ENCODE results near the gene CAPZA3.

Gene CAPZA3

DNA sequence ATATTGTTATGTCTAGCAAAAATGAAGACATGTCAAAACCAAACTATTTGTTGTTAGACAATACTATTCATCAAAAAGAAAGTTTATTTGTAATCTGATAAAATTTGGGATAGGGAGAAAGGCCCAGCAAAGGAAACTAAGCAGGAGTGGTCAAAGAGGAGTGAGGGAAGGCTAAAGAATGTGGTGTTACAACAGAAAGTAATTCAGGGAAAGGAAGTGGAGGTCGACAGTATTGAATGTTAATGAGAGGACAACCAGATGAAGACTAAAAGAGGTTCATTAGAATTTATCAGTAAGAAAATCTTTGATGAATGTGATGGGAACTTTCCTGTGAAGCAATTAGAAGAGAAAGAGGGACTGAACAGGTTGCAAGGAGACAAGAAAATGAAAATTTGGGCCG is 34.0 kb upstream of the CAPZA3 start:
- no peak for TF ChIP-seq EZH2 (IDR thresholded peaks at IDR 0.05; ENCODE audit: borderline replicate concordance, low read length)
- TF ChIP-seq, protein P1, sequence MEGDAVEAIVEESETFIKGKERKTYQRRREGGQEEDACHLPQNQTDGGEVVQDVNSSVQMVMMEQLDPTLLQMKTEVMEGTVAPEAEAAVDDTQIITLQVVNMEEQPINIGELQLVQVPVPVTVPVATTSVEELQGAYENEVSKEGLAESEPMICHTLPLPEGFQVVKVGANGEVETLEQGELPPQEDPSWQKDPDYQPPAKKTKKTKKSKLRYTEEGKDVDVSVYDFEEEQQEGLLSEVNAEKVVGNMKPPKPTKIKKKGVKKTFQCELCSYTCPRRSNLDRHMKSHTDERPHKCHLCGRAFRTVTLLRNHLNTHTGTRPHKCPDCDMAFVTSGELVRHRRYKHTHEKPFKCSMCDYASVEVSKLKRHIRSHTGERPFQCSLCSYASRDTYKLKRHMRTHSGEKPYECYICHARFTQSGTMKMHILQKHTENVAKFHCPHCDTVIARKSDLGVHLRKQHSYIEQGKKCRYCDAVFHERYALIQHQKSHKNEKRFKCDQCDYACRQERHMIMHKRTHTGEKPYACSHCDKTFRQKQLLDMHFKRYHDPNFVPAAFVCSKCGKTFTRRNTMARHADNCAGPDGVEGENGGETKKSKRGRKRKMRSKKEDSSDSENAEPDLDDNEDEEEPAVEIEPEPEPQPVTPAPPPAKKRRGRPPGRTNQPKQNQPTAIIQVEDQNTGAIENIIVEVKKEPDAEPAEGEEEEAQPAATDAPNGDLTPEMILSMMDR (IDR thresholded peaks at IDR 0.05; ENCODE audit: low read length), result no peak
- Histone ChIP-seq H3K4me2 (ENCODE audit: low read length) (no peak overlapping the region), H3K27me3 (ENCODE audit: insufficient read depth, low read length) (no peaks in the 10 kb centered on the region), H3K36me3 (ENCODE audit: insufficient read depth, low read length) (no peaks in the 10 kb centered on the region), H3K4me1 (ENCODE audit: insufficient read depth, low read length, severe bottlenecking) (no peaks in the 10 kb centered on the region), H3K9me3 (ENCODE audit: low read length) (no peaks in the 10 kb centered on the region), H3F3A (ENCODE audit: insufficient read depth, low read length) (no peaks in the 10 kb centered on the region), H3K79me2 (ENCODE audit: insufficient read depth, low read length) (no peaks in the 10 kb centered on the region), H3K9ac (ENCODE audit: low read length) (no peak overlapping the region), H3K9me2 (ENCODE audit: low read depth, low read length) (no peaks in the 10 kb centered on the region), H3K27ac (ENCODE audit: low read depth, low read length, poor library complexity, severe bottlenecking) (no peak overlapping the region), H3K4me3 (ENCODE audit: low read depth, low read length, poor library complexity, severe bottlenecking) (no peak overlapping the region), H4K20me1 (ENCODE audit: insufficient read depth, low read length) (no peaks in the 10 kb centered on the region), H2AFZ (ENCODE audit: low read length) (no peak overlapping the region)

DNA sequence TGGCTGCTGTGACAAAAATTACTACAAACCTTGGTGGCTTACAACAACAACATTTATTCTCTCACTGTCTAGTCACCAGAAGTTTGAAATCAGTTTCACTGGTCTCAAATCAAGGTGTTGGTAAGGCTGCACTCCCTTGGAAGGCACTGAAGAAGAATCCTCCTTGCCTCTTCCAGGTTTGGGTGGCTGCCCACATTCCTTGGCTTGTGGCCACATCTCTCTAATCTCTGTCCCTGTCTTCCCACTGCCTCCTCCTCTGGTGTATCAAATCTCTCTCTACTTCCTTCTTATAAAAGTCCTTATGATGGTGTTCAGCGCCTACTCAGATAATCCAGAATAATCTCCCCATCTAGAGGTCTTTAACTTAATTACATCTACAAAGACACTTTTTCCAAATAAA is 31.1 kb upstream of the CAPZA3 start:
- Histone ChIP-seq H3K4me2 (ENCODE audit: low read length) (no peak overlapping the region), H3K9me3 (ENCODE audit: low read length) (no peaks in the 10 kb centered on the region), H4K20me1 (ENCODE audit: insufficient read depth, low read length) (no peaks in the 10 kb centered on the region), H3K27ac (ENCODE audit: low read depth, low read length, poor library complexity, severe bottlenecking) (no peak overlapping the region), H3K79me2 (ENCODE audit: insufficient read depth, low read length) (no peaks in the 10 kb centered on the region), H3K9ac (ENCODE audit: low read length) (no peak overlapping the region), H3F3A (ENCODE audit: insufficient read depth, low read length) (no peaks in the 10 kb centered on the region), H3K4me3 (ENCODE audit: low read depth, low read length, poor library complexity, severe bottlenecking) (no peak overlapping the region), H3K36me3 (ENCODE audit: insufficient read depth, low read length) (no peaks in the 10 kb centered on the region), H3K4me1 (ENCODE audit: insufficient read depth, low read length, severe bottlenecking) (no peaks in the 10 kb centered on the region), H3K9me2 (ENCODE audit: low read depth, low read length) (no peaks in the 10 kb centered on the region), H3K27me3 (ENCODE audit: insufficient read depth, low read length) (no peaks in the 10 kb centered on the region), H2AFZ (ENCODE audit: low read length) (no peak overlapping the region)
- no peak for TF ChIP-seq EZH2 (IDR thresholded peaks at IDR 0.05; ENCODE audit: borderline replicate concordance, low read length)
- TF ChIP-seq, protein P1 (IDR thresholded peaks at IDR 0.05; ENCODE audit: low read length), result no peak

DNA sequence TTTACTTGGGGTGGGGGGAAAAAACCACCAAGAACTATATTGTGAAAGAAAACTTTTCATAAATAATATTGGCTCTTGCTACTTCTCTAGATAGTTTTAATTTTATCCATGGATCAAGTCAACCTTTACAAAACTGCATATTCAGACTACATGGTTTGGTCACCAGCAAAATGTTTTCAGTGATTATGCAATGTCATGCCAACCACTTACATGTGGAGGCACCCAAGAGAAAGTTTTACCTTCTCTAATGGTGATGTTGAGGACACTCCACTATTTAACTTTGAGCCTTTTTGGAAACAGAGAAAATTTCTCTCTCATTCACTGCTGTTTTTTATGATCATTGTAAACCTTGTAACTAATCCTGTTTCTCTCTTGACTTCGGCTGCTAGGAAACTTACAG is 21.7 kb upstream of the CAPZA3 start:
- Histone ChIP-seq H3K4me3 (ENCODE audit: low read depth, low read length, poor library complexity, severe bottlenecking) (no peak overlapping the region), H3K9me3 (ENCODE audit: low read length) (no peaks in the 10 kb centered on the region), H3K27ac (ENCODE audit: low read depth, low read length, poor library complexity, severe bottlenecking) (no peak overlapping the region), H3K4me1 (ENCODE audit: insufficient read depth, low read length, severe bottlenecking) (no peaks in the 10 kb centered on the region), H3K9me2 (ENCODE audit: low read depth, low read length) (no peaks in the 10 kb centered on the region), H3F3A (ENCODE audit: insufficient read depth, low read length) (no peaks in the 10 kb centered on the region), H4K20me1 (ENCODE audit: insufficient read depth, low read length) (no peaks in the 10 kb centered on the region), H3K36me3 (ENCODE audit: insufficient read depth, low read length) (no peaks in the 10 kb centered on the region), H3K4me2 (ENCODE audit: low read length) (no peak overlapping the region), H3K9ac (ENCODE audit: low read length) (no peak overlapping the region), H2AFZ (ENCODE audit: low read length) (no peak overlapping the region), H3K79me2 (ENCODE audit: insufficient read depth, low read length) (no peaks in the 10 kb centered on the region), H3K27me3 (ENCODE audit: insufficient read depth, low read length) (no peaks in the 10 kb centered on the region)
- TF ChIP-seq, protein P1 (IDR thresholded peaks at IDR 0.05; ENCODE audit: low read length), result no peak
- TF ChIP-seq EZH2 (IDR thresholded peaks at IDR 0.05; ENCODE audit: borderline replicate concordance, low read length), result no peak
